Breast epithelium (tissue), 4 donors: ENCODE measurements around the gene CRYBG3. TPM values are rescaled to one million over a fixed set of nuclear protein-coding genes. Genes with fewer than 3 reads are reported as not detected.

ENCODE experiments used
- DNase-seq, 2 donors: peaks; one replicate each; pipeline ENCODE4 v3.0.0-alpha.2; 2019; ENCODE audit warnings: low spot score in 2 of 2
- H3K27ac ChIP-seq, 2 donors: fragments of 200-600 bp; sonication (generic) in 1 of 2; one replicate each; pipeline ENCODE4 v1.5.1; 2016 to 2019; ENCODE audit warnings: mild to moderate bottlenecking in 1 of 2
- H3K27me3 ChIP-seq, 2 donors: fragments of 200-600 bp; sonication (generic) in 1 of 2; one replicate each; pipeline versions ENCODE4 v1.5.1 to v1.6.0; 2017 to 2019; ENCODE audit warnings: control low read depth in 1 of 2, mild to moderate bottlenecking in 1 of 2
- H3K36me3 ChIP-seq: fragments of 200-600 bp; one replicate; pipeline ENCODE4 v1.5.1; 2019
- H3K4me1 ChIP-seq, 2 donors: fragments of 200-600 bp; sonication (generic); one replicate each; pipeline ENCODE4 v1.5.1; 2016 to 2019; ENCODE audit warnings: control low read depth in 1 of 2
- H3K4me3 ChIP-seq, 3 donors: fragments of 200-600 bp; sonication (generic); 1 replicate in 2 of 3; 2 replicates in 1 of 3; pipeline ENCODE4 v1.5.1; 2016 to 2019; ENCODE audit warnings: mild to moderate bottlenecking in 3 of 3, moderate library complexity in 2 of 3
- H3K9me3 ChIP-seq, 2 donors: fragments of 200-600 bp; sonication (generic) in 1 of 2; one replicate each; pipeline ENCODE4 v1.5.1; 2016 to 2019; ENCODE audit warnings: control low read depth in 1 of 2
- CTCF ChIP-seq, 3 donors: fragments of 450-650 bp; IDR thresholded peaks; one replicate each; pipeline ENCODE4 v1.5.1; 2016 to 2017; ENCODE audit warnings: antibody characterized with exemption in 3 of 3, mild to moderate bottlenecking in 3 of 3, moderate library complexity in 3 of 3
- POLR2A ChIP-seq: fragments of 450-650 bp; IDR thresholded peaks from one replicate; pipeline ENCODE4 v1.6.1; 2016; ENCODE audit warnings: antibody characterized with exemption, mild to moderate bottlenecking, moderate library complexity
- POLR2AphosphoS5 ChIP-seq, 3 donors: sonication (generic); formaldehyde crosslinking; IDR thresholded peaks; one replicate each; pipeline ENCODE4 v1.6.1; 2017; ENCODE audit warnings: antibody characterized with exemption in 3 of 3
- intact Hi-C: fragments of 100-400 bp; cut with DNase I; formaldehyde crosslinking; loops from one replicate; pipeline ENCODE4 v1.15.1; 2023; ENCODE audit warnings: low total_unique reads
- total RNA-seq, 3 donors: library from RNA; depleted of rRNA; stranded (reverse); fragments of >200 nt; gene quantifications; one replicate each; pipeline ENCODE4 v1.1.0, GENCODE V29; 2016

Gene CRYBG3
- total RNA-seq, 3 donors from 2014 or later: 25.5 to 37.9 (median 28.5) TPM

- intact Hi-C loops: no loop called here
- Histone ChIP-seq H3K36me3 (no peaks in the 10 kb centered on the region), H3K27me3 (no peaks in the 10 kb centered on the region), H3K4me3 (no peak overlapping the region), H3K9me3 (no peaks in the 10 kb centered on the region), H3K4me1 (no peaks in the 10 kb centered on the region), H3K27ac (no peak overlapping the region)
- TF ChIP-seq POLR2AphosphoS5 (IDR thresholded peaks at IDR 0.05) (no peak), POLR2A (no peak), CTCF (IDR thresholded peaks at IDR 0.05) (no peak)
- no peak for DNase-seq
Measured at GRCh38 chr3:97804471-97804870, 17.3 kb upstream of the CRYBG3 start.

GRCh38 chr3:97810779-97811390 is 10.9 kb upstream of the CRYBG3 start:
- DNase-seq: no peak
- Histone ChIP-seq H3K27ac (no peak overlapping the region), H3K9me3 (no peaks in the 10 kb centered on the region), H3K4me3 (no peak overlapping the region), H3K36me3 (no peaks in the 10 kb centered on the region), H3K27me3 (no peaks in the 10 kb centered on the region), H3K4me1 (no peaks in the 10 kb centered on the region)
- no peak for TF ChIP-seq CTCF (IDR thresholded peaks at IDR 0.05)
- TF ChIP-seq POLR2A: no peak
- no peak for TF ChIP-seq POLR2AphosphoS5 (IDR thresholded peaks at IDR 0.05)
- intact Hi-C loops: no loop called here

GRCh38 chr3:97815149-97815917 is 6.5 kb upstream of the CRYBG3 start:
- intact Hi-C loops: no loop called here

GRCh38 chr3:97816811-97817210 is 5.0 kb upstream of the CRYBG3 start:
- H3K9me3 ChIP-seq: no peaks in the 10 kb centered on the region
- H3K4me1 ChIP-seq: no peaks in the 10 kb centered on the region
- no peaks in the 10 kb centered on the region for H3K36me3 ChIP-seq
- no peak overlapping the region for H3K4me3 ChIP-seq
- H3K27me3 ChIP-seq: no peaks in the 10 kb centered on the region
- TF ChIP-seq POLR2AphosphoS5 (IDR thresholded peaks at IDR 0.05) (no peak), CTCF (IDR thresholded peaks at IDR 0.05) (no peak), POLR2A (no peak)
- DNase-seq: no peak
- no peak overlapping the region for H3K27ac ChIP-seq
- intact Hi-C loops: no loop called here

More at GRCh38 chr3:97815149-97815917, 6.5 kb upstream of the CRYBG3 start:
- no peak for DNase-seq
- H3K36me3 ChIP-seq: no peaks in the 10 kb centered on the region
- no peak overlapping the region for H3K27ac ChIP-seq
- no peaks in the 10 kb centered on the region for H3K4me1 ChIP-seq
- H3K4me3 ChIP-seq: no peak overlapping the region
- TF ChIP-seq POLR2AphosphoS5 (IDR thresholded peaks at IDR 0.05) (no peak), CTCF (IDR thresholded peaks at IDR 0.05) (no peak), POLR2A (no peak)
- no peaks in the 10 kb centered on the region for H3K9me3 ChIP-seq
- H3K27me3 ChIP-seq: no peaks in the 10 kb centered on the region

- no peak overlapping the region for H3K27ac ChIP-seq
- H3K27me3 ChIP-seq: no peaks in the 10 kb centered on the region
- no peak for DNase-seq
- intact Hi-C loops: no loop called here
- no peak for TF ChIP-seq POLR2A
- TF ChIP-seq POLR2AphosphoS5 (IDR thresholded peaks at IDR 0.05): no peak
- TF ChIP-seq CTCF (IDR thresholded peaks at IDR 0.05): no peak
- no peak overlapping the region for H3K4me3 ChIP-seq
- H3K36me3 ChIP-seq: no peaks in the 10 kb centered on the region
- no peaks in the 10 kb centered on the region for H3K4me1 ChIP-seq
- H3K9me3 ChIP-seq: no peaks in the 10 kb centered on the region
Measured at GRCh38 chr3:97817965-97818364, 3.8 kb upstream of the CRYBG3 start.
